Measurements from ENCODE around the gene KRTAP27-1. TPM values are rescaled to one million over a fixed set of nuclear protein-coding genes. Genes with fewer than 3 reads are reported as not detected.

KRTAP27-1 gene
- total and polyA plus RNA-seq, 9 donors, result not detected

DNA sequence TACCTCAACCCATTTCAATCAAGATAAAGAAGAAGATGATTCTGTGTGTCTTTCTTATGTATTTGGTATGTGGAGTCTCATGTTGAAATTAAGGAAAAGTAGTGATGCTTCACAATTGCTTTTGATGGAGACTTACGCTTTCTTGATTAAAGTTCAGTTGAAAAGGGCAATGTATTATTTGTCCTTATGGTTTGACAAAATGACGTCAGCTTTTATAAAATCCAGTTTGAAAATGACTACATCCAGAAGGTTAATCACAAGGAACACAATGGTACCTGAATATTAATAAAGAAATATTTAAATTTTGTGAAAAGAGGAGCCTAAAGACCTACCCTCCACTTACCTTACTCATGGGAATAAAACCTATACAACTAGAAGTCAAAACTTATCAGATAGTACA lies 21.8 kb downstream of the KRTAP27-1 start:
- Histone ChIP-seq H3K9me3 (no peaks in the 10 kb centered on the region), H3K36me3 (no peaks in the 10 kb centered on the region), H3K4me3 (no peak overlapping the region), H3K27me3 (no peaks in the 10 kb centered on the region), H3K27ac (no peak overlapping the region), H3K4me1 (ENCODE audit: insufficient read depth) (no peaks in the 10 kb centered on the region)
- TF ChIP-seq POLR2A (IDR thresholded peaks at IDR 0.05) (no peak), EP300 (IDR thresholded peaks at IDR 0.05) (no peak)
- TF ChIP-seq, protein P1, sequence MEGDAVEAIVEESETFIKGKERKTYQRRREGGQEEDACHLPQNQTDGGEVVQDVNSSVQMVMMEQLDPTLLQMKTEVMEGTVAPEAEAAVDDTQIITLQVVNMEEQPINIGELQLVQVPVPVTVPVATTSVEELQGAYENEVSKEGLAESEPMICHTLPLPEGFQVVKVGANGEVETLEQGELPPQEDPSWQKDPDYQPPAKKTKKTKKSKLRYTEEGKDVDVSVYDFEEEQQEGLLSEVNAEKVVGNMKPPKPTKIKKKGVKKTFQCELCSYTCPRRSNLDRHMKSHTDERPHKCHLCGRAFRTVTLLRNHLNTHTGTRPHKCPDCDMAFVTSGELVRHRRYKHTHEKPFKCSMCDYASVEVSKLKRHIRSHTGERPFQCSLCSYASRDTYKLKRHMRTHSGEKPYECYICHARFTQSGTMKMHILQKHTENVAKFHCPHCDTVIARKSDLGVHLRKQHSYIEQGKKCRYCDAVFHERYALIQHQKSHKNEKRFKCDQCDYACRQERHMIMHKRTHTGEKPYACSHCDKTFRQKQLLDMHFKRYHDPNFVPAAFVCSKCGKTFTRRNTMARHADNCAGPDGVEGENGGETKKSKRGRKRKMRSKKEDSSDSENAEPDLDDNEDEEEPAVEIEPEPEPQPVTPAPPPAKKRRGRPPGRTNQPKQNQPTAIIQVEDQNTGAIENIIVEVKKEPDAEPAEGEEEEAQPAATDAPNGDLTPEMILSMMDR (IDR thresholded peaks at IDR 0.05), result no peak
- intact Hi-C loops (cut with DNase I), result no loop called here
- 89 to 96% (median 93%) methylated on average over 2 of the region's 2 CpGs for WGBS, 3 donors
- DNase-seq, result no peak

DNA sequence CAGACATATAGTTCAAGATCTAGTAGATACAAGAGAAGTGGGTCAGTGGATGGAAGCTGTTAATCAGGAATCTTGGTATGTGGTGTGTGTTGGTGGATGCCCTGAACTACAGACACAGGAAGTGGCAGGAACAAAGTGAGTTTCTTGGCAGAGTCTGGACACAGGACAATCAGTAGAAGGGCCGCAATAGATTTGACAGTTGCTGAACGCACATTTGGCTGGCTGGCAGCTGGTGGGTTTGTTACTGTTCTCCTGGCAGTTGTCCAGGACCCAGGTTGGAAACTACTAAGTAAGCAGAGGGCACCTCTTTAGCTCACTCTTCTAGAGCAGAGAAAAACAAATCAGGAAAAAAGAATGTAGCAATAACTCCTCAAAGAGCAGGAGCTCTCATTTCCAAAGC lies 30.6 kb downstream of the KRTAP27-1 start:
- H3K4me3 ChIP-seq, result no peak overlapping the region
- no peaks in the 10 kb centered on the region for H3K27me3 ChIP-seq
- TF ChIP-seq POLR2A (IDR thresholded peaks at IDR 0.05), result no peak
- no peak for TF ChIP-seq EP300 (IDR thresholded peaks at IDR 0.05)
- TF ChIP-seq, protein P1 (IDR thresholded peaks at IDR 0.05), result no peak
- no peaks in the 10 kb centered on the region for H3K9me3 ChIP-seq
- H3K4me1 ChIP-seq (ENCODE audit: insufficient read depth), result no peaks in the 10 kb centered on the region
- 32 to 50% (median 37%) methylated on average over 2 of the region's 2 CpGs for WGBS, 3 donors
- intact Hi-C loops (cut with DNase I), result no loop called here
- DNase-seq, result no peak
- H3K36me3 ChIP-seq, result no peaks in the 10 kb centered on the region
- no peak overlapping the region for H3K27ac ChIP-seq

DNA sequence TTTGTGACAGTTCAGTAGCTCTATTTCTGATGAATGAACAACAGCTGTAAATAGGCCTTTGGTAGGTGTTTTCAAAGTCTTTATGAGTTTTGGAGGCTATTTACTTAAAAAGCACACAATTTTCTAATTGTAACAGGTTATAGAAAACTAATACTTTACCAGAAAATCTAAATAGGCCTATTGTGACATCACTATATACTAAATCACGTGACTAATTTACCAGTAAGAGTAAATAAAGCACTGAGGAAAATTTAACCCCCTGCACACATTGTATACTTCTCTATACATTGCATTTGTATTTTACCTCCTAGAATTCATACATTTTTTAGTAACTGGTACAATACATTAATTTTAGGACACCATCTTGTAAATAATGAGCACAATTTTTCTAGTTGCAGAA lies 32.4 kb downstream of the KRTAP27-1 start:
- intact Hi-C loops (cut with DNase I), result no loop called here
- no peak for DNase-seq
- H3K4me3 ChIP-seq, result no peak overlapping the region
- H3K27me3 ChIP-seq, result no peaks in the 10 kb centered on the region
- H3K27ac ChIP-seq, result no peak overlapping the region
- 33 to 43% (median 33%) methylated on average over 1 of the region's 1 CpG for WGBS, 3 donors
- H3K4me1 ChIP-seq (ENCODE audit: insufficient read depth), result no peaks in the 10 kb centered on the region
- no peaks in the 10 kb centered on the region for H3K9me3 ChIP-seq
- TF ChIP-seq, protein P1 (IDR thresholded peaks at IDR 0.05), result no peak
- no peak for TF ChIP-seq EP300 (IDR thresholded peaks at IDR 0.05)
- TF ChIP-seq POLR2A (IDR thresholded peaks at IDR 0.05), result no peak
- H3K36me3 ChIP-seq, result no peaks in the 10 kb centered on the region

DNA sequence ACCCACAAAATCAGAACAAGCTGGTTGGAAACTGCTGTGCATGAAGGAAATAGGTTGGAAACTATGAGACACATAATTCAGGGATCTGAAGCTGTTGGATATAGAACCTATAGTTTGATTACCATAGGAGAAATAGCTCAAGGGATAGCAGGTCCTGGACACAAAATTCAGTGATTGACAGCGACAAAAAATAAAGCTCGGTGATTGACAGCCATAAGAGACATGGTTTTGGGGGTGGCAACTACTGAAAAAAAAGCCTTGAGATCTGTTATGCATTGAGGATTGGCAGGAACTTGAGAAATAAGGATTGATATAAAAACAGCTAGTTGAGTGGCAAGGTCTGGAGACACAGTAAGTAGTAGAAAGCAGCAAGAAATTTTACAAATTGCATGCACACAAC lies 48.3 kb downstream of the KRTAP27-1 start, which contains the start of gene KRTAP25-1:
Gene KRTAP25-1 (minus strand): TSS at position 300 of the 400 bp plus-strand sequence. CDS start 24 bp downstream, at position 276.
- no peaks in the 10 kb centered on the region for H3K9me3 ChIP-seq
- H3K27me3 ChIP-seq, result no peaks in the 10 kb centered on the region
- intact Hi-C loops (cut with DNase I), result no loop called here
- H3K4me3 ChIP-seq, result no peak within 1 kb of the TSS
- TF ChIP-seq EP300 (IDR thresholded peaks at IDR 0.05) (no peak), POLR2A (IDR thresholded peaks at IDR 0.05) (no peak)
- TF ChIP-seq, protein P1 (IDR thresholded peaks at IDR 0.05), result no peak
- DNase-seq, result no peak
- 87 to 97% (median 97%) methylated on average over 2 of the region's 2 CpGs for WGBS, 3 donors
- H3K27ac ChIP-seq, result no peak within 1 kb of the TSS
- H3K4me1 ChIP-seq (ENCODE audit: insufficient read depth), result no peaks in the 10 kb centered on the region
- H3K36me3 ChIP-seq, result no peaks in the 10 kb centered on the region

Small RNA genes within 50 kb of the gene (microRNA-seq; reads per million reads assigned to microRNA genes)
- gene MIR4327, result 0 reads per million in 3 donors

Small RNA genes within 50 kb of the gene (small RNA-seq; reads per million reads assigned to genes)
- gene KRTAP23-1 (not detected), gene MIR4327 (not detected)

Other genes starting within 250 kb of the KRTAP27-1 start
- gene CLDN17, start 170.9 kb downstream of the KRTAP27-1 start, total RNA-seq, result not detected
- not detected for gene CLDN17, start 170.9 kb downstream of the KRTAP27-1 start, polyA plus RNA-seq
- gene CLDN8, start 121.6 kb downstream of the KRTAP27-1 start, total RNA-seq, result 1 to 10 TPM in 1 of 7 donors, under 1 TPM in 1, not detected in 5; 0.10 to 2.2 TPM
- not detected for gene CLDN8, start 121.6 kb downstream of the KRTAP27-1 start, polyA plus RNA-seq
- not detected for gene KRTAP24-1, start 54.7 kb downstream of the KRTAP27-1 start, total RNA-seq
- gene KRTAP24-1, start 54.7 kb downstream of the KRTAP27-1 start, polyA plus RNA-seq, result not detected
- not detected for gene KRTAP25-1, start 48.2 kb downstream of the KRTAP27-1 start, total RNA-seq
- not detected for gene KRTAP25-1, start 48.2 kb downstream of the KRTAP27-1 start, polyA plus RNA-seq
- not detected for gene KRTAP26-1, start 17.4 kb downstream of the KRTAP27-1 start, total RNA-seq
- not detected for gene KRTAP26-1, start 17.4 kb downstream of the KRTAP27-1 start, polyA plus RNA-seq
- not detected for gene KRTAP23-1, start 10.9 kb upstream of the KRTAP27-1 start, total RNA-seq
- gene KRTAP23-1, start 10.9 kb upstream of the KRTAP27-1 start, polyA plus RNA-seq, result not detected
- gene KRTAP13-2, start 34.6 kb upstream of the KRTAP27-1 start, total RNA-seq, result not detected
- not detected for gene KRTAP13-2, start 34.6 kb upstream of the KRTAP27-1 start, polyA plus RNA-seq
- gene KRTAP13-1, start 58.3 kb upstream of the KRTAP27-1 start, total RNA-seq, result not detected
- not detected for gene KRTAP13-1, start 58.3 kb upstream of the KRTAP27-1 start, polyA plus RNA-seq
- gene KRTAP13-3, start 88.2 kb upstream of the KRTAP27-1 start, total RNA-seq, result not detected
- gene KRTAP13-3, start 88.2 kb upstream of the KRTAP27-1 start, polyA plus RNA-seq, result not detected
- gene KRTAP13-4, start 92.5 kb upstream of the KRTAP27-1 start, total RNA-seq, result not detected
- not detected for gene KRTAP13-4, start 92.5 kb upstream of the KRTAP27-1 start, polyA plus RNA-seq
- gene KRTAP15-1, start 102.6 kb upstream of the KRTAP27-1 start, total RNA-seq, result not detected
- gene KRTAP15-1, start 102.6 kb upstream of the KRTAP27-1 start, polyA plus RNA-seq, result not detected
- gene KRTAP19-1, start 142.7 kb upstream of the KRTAP27-1 start, total RNA-seq, result not detected
- gene KRTAP19-1, start 142.7 kb upstream of the KRTAP27-1 start, polyA plus RNA-seq, result not detected
- gene KRTAP19-2, start 149.7 kb upstream of the KRTAP27-1 start, total RNA-seq, result not detected
- gene KRTAP19-2, start 149.7 kb upstream of the KRTAP27-1 start, polyA plus RNA-seq, result not detected
- gene KRTAP19-3, start 154.3 kb upstream of the KRTAP27-1 start, total RNA-seq, result not detected
- gene KRTAP19-3, start 154.3 kb upstream of the KRTAP27-1 start, polyA plus RNA-seq, result not detected
- gene KRTAP19-4, start 159.5 kb upstream of the KRTAP27-1 start, total RNA-seq, result not detected
- not detected for gene KRTAP19-4, start 159.5 kb upstream of the KRTAP27-1 start, polyA plus RNA-seq
- not detected for gene KRTAP19-5, start 164.4 kb upstream of the KRTAP27-1 start, total RNA-seq
- not detected for gene KRTAP19-5, start 164.4 kb upstream of the KRTAP27-1 start, polyA plus RNA-seq
- gene KRTAP19-6, start 204.2 kb upstream of the KRTAP27-1 start, total RNA-seq, result not detected
- not detected for gene KRTAP19-6, start 204.2 kb upstream of the KRTAP27-1 start, polyA plus RNA-seq
- gene KRTAP19-7, start 223.6 kb upstream of the KRTAP27-1 start, total RNA-seq, result not detected
- gene KRTAP19-7, start 223.6 kb upstream of the KRTAP27-1 start, polyA plus RNA-seq, result not detected

Data from ovary (tissue), 9 donors.